ENCODE measurements around the gene SPN. TPM values are rescaled to one million over a fixed set of nuclear protein-coding genes. Genes with fewer than 3 reads are reported as not detected.

SPN gene
- total RNA-seq, 1 experiment from 2014 or later: not detected

DNA sequence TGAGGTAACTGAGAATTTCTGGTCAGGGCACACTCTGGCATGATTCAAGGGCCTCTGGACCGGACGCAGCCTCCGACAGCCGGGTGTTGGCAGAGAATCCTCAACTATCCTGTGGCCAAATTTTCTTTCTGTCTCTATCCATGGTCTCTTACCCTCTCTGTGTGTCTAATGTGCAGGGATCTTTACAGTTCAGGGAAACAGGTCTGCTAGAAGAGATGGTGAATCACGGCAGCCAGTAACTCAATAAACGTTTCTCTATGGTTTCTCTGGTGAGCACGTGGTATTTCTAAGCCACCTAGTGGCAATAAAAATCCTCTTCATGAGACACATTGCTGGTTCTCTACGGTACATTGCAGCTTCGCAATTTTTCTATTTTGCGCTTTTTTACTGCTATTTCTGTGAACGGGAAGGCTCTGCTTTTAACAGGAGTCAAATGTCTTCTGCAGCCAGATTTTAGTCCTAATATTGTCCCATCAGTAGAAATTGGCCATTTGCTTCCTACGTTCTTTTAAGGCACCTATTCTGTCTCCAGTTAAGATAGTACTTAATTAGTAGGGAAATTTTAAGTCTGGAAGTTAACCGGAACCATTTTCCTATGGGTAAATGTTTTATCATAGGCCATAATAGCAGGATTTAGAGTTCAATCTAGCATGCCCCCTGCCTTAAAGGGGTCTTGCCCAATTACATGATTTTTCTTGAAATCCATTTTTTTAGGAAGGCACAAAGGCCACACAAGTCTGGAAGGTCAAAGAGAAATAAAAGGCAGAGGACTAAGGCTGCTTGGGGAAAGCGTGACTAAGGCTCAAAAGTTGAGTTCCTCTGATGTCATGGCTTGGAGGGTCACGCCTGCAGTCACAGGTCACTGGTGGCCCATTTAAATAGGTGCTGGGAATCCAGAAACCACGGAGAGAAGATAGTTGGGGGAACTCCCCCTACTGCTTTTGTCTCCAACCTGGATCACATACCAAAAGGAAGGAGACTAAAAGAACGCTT lies 47.5 kb downstream of the SPN start:
- H3K4me3 ChIP-seq (ENCODE audit: low read depth, low read length, poor library complexity, severe bottlenecking): no peak overlapping the region
- ChIA-PET POLR2A (ENCODE audit: low non-redundant PET) (no interaction called here), CTCF (no interaction called here)
- intact Hi-C loops (cut with micrococcal nuclease; ENCODE audit: unreplicated experiment): no loop called here
- TF ChIP-seq, protein P1, sequence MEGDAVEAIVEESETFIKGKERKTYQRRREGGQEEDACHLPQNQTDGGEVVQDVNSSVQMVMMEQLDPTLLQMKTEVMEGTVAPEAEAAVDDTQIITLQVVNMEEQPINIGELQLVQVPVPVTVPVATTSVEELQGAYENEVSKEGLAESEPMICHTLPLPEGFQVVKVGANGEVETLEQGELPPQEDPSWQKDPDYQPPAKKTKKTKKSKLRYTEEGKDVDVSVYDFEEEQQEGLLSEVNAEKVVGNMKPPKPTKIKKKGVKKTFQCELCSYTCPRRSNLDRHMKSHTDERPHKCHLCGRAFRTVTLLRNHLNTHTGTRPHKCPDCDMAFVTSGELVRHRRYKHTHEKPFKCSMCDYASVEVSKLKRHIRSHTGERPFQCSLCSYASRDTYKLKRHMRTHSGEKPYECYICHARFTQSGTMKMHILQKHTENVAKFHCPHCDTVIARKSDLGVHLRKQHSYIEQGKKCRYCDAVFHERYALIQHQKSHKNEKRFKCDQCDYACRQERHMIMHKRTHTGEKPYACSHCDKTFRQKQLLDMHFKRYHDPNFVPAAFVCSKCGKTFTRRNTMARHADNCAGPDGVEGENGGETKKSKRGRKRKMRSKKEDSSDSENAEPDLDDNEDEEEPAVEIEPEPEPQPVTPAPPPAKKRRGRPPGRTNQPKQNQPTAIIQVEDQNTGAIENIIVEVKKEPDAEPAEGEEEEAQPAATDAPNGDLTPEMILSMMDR (conservative IDR thresholded peaks at IDR 0.05; ENCODE audit: low read depth, low read length): peak; percentile 75
- TF ChIP-seq EZH2 (IDR thresholded peaks at IDR 0.05; ENCODE audit: borderline replicate concordance, low read depth, low read length, poor library complexity, severe bottlenecking): no peak
- H3K9me3 ChIP-seq (ENCODE audit: low read depth, low read length, poor library complexity, severe bottlenecking): no peaks in the 10 kb centered on the region
- no peaks in the 10 kb centered on the region for H3K36me3 ChIP-seq (ENCODE audit: insufficient read depth, low read length, poor library complexity, severe bottlenecking)
- H3K27ac ChIP-seq (ENCODE audit: low read depth, low read length, poor library complexity, severe bottlenecking): no peak overlapping the region
- H3K27me3 ChIP-seq (replicated peaks; ENCODE audit: insufficient read depth, low read depth, low read length, poor library complexity): no peaks in the 10 kb centered on the region
- peak; percentile 76 for DNase-seq (ENCODE audit: low spot score)
- H3K4me1 ChIP-seq (ENCODE audit: insufficient read depth, low read length, poor library complexity, severe bottlenecking): no peaks in the 10 kb centered on the region
- BruUV-seq (replicated peaks): no TSS peak

- TF ChIP-seq, protein P1 (conservative IDR thresholded peaks at IDR 0.05; ENCODE audit: low read depth, low read length): no peak
- TF ChIP-seq EZH2 (IDR thresholded peaks at IDR 0.05; ENCODE audit: borderline replicate concordance, low read depth, low read length, poor library complexity, severe bottlenecking): no peak
- H3K9me3 ChIP-seq (ENCODE audit: low read depth, low read length, poor library complexity, severe bottlenecking): no peaks in the 10 kb centered on the region
- CTCF ChIA-PET: no interaction called here
- POLR2A ChIA-PET (ENCODE audit: low non-redundant PET): no interaction called here
- no peaks in the 10 kb centered on the region for H3K36me3 ChIP-seq (ENCODE audit: insufficient read depth, low read length, poor library complexity, severe bottlenecking)
- no peak for DNase-seq (ENCODE audit: low spot score)
- H3K27ac ChIP-seq (ENCODE audit: low read depth, low read length, poor library complexity, severe bottlenecking): no peak overlapping the region
- no peaks in the 10 kb centered on the region for H3K4me1 ChIP-seq (ENCODE audit: insufficient read depth, low read length, poor library complexity, severe bottlenecking)
- no peaks in the 10 kb centered on the region for H3K27me3 ChIP-seq (replicated peaks; ENCODE audit: insufficient read depth, low read depth, low read length, poor library complexity)
- intact Hi-C loops (cut with micrococcal nuclease; ENCODE audit: unreplicated experiment): no loop called here
- H3K4me3 ChIP-seq (ENCODE audit: low read depth, low read length, poor library complexity, severe bottlenecking): no peak overlapping the region
- BruUV-seq (replicated peaks): no TSS peak
These were observed 49.8 kb downstream of the SPN start for GRCh38 chr16:29712809-29713208.

- H3K4me3 ChIP-seq (ENCODE audit: low read depth, low read length, poor library complexity, severe bottlenecking): no peak overlapping the region
- H3K4me1 ChIP-seq (ENCODE audit: insufficient read depth, low read length, poor library complexity, severe bottlenecking): no peaks in the 10 kb centered on the region
- no peak overlapping the region for H3K27ac ChIP-seq (ENCODE audit: low read depth, low read length, poor library complexity, severe bottlenecking)
- intact Hi-C loops (cut with micrococcal nuclease; ENCODE audit: unreplicated experiment): no loop called here
- CTCF ChIA-PET: no interaction called here
- POLR2A ChIA-PET (ENCODE audit: low non-redundant PET): interaction anchor here (0.6 kb wide), 1 partner anchor 90 kb away, joined by 3 read pairs; no protein-coding TSS in a partner anchor
- no peak for TF ChIP-seq EZH2 (IDR thresholded peaks at IDR 0.05; ENCODE audit: borderline replicate concordance, low read depth, low read length, poor library complexity, severe bottlenecking)
- TF ChIP-seq, protein P1 (conservative IDR thresholded peaks at IDR 0.05; ENCODE audit: low read depth, low read length): no peak
- H3K9me3 ChIP-seq (ENCODE audit: low read depth, low read length, poor library complexity, severe bottlenecking): no peaks in the 10 kb centered on the region
- DNase-seq (ENCODE audit: low spot score): no peak
- H3K27me3 ChIP-seq (replicated peaks; ENCODE audit: insufficient read depth, low read depth, low read length, poor library complexity): no peaks in the 10 kb centered on the region
- BruUV-seq (replicated peaks): no TSS peak
- no peaks in the 10 kb centered on the region for H3K36me3 ChIP-seq (ENCODE audit: insufficient read depth, low read length, poor library complexity, severe bottlenecking)
These were observed 51.3 kb downstream of the SPN start for GRCh38 chr16:29714396-29714795.

Data from A673 (cell line).